Type B pancreatic cell (in vitro differentiated cells): ENCODE data around the gene RNF220. TPM values are rescaled to one million over a fixed set of nuclear protein-coding genes. Genes with fewer than 3 reads are reported as not detected.
"Not testable (repeated sequence)": the region's sequence is repeated elsewhere in the genome, so short reads cannot be mapped to it uniquely, and the experiment has no call there.

Experiments used
- DNase-seq: peaks from one replicate; pipeline ENCODE4 v3.0.0; 2021; ENCODE audit warnings: mixed read lengths; ENCODE audit not compliant: unreplicated experiment; ENCODE audit errors: extremely low spot score
- H3K27ac Mint-ChIP-seq: 2 replicates; pipeline ENCODE4 v1.8.0; 2021; ENCODE audit warnings: mild to moderate bottlenecking, mixed read lengths
- H3K27me3 Mint-ChIP-seq: 2 replicates; pipeline ENCODE4 v1.8.0; 2021; ENCODE audit warnings: mixed read lengths
- H3K36me3 Mint-ChIP-seq: 2 replicates; pipeline ENCODE4 v1.8.0; 2021; ENCODE audit warnings: mixed read lengths
- H3K4me1 Mint-ChIP-seq: one replicate; pipeline ENCODE4 v1.8.0; 2021; ENCODE audit warnings: mixed read lengths; ENCODE audit not compliant: unreplicated experiment
- H3K4me3 Mint-ChIP-seq: 2 replicates; pipeline ENCODE4 v1.8.0; 2021; ENCODE audit warnings: mild to moderate bottlenecking, mixed read lengths
- H3K9me3 Mint-ChIP-seq: 2 replicates; pipeline ENCODE4 v1.8.0; 2021; ENCODE audit warnings: mixed read lengths
- CTCF ChIP-seq: fragments of 200-600 bp; sonication (generic); conservative IDR thresholded peaks from 2 replicates; pipeline ENCODE4 v1.5.0; 2021; ENCODE audit warnings: antibody characterized with exemption, mild to moderate bottlenecking
- microRNA-seq: library from miRNA; unstranded; fragments of <30 nt; microRNA quantifications from one replicate; pipeline ENCODE4, GENCODE V29; 2020
- total RNA-seq: library from RNA; stranded (reverse); gene quantifications from 2 replicates; pipeline ENCODE4 v1.2.1, GENCODE V29; 2021; ENCODE audit warnings: low replicate concordance

The RNF220 gene
- total RNA-seq, 1 donor from 2014 or later: 87.1 TPM

GRCh38 chr1:44696789-44697345, 291.8 kb downstream of the RNF220 start:
- H3K36me3 Mint-ChIP-seq: peaks cover 3% of the 10 kb centered on the region
- no peaks in the 10 kb centered on the region for H3K9me3 Mint-ChIP-seq
- H3K27ac Mint-ChIP-seq: no peak overlapping the region
- H3K27me3 Mint-ChIP-seq: peaks cover 3% of the 10 kb centered on the region
- no peak overlapping the region for H3K4me3 Mint-ChIP-seq
- no peak for TF ChIP-seq CTCF
- H3K4me1 Mint-ChIP-seq: peaks cover 6% of the 10 kb centered on the region
- no peak for DNase-seq

- Mint-ChIP-seq H3K4me3 (no peak overlapping the region), H3K36me3 (peaks cover 3% of the 10 kb centered on the region)
These were observed 293.1 kb downstream of the RNF220 start for GRCh38 chr1:44698138-44698537.

GRCh38 chr1:44699375-44699774, 294.3 kb downstream of the RNF220 start:
- H3K27ac Mint-ChIP-seq, H3K36me3 Mint-ChIP-seq, H3K9me3 Mint-ChIP-seq, H3K27me3 Mint-ChIP-seq, H3K4me1 Mint-ChIP-seq, H3K4me3 Mint-ChIP-seq, DNase-seq: not testable (repeated sequence)

More at GRCh38 chr1:44698138-44698537, 293.1 kb downstream of the RNF220 start:
- no peak for DNase-seq
- H3K27ac Mint-ChIP-seq: peak overlapping the region; percentile 81
- no peaks in the 10 kb centered on the region for H3K9me3 Mint-ChIP-seq
- TF ChIP-seq CTCF: no peak
- H3K4me1 Mint-ChIP-seq: peaks cover 6% of the 10 kb centered on the region
- H3K27me3 Mint-ChIP-seq: peaks cover 3% of the 10 kb centered on the region

GRCh38 chr1:44700573-44700972, 295.5 kb downstream of the RNF220 start:
- TF ChIP-seq CTCF: no peak
- H3K27me3 Mint-ChIP-seq: peaks cover 3% of the 10 kb centered on the region
- H3K9me3 Mint-ChIP-seq: no peaks in the 10 kb centered on the region
- H3K4me3 Mint-ChIP-seq: no peak overlapping the region
- peaks cover 3% of the 10 kb centered on the region for H3K36me3 Mint-ChIP-seq
- no peak for DNase-seq
- peaks cover 6% of the 10 kb centered on the region for H3K4me1 Mint-ChIP-seq
- H3K27ac Mint-ChIP-seq: no peak overlapping the region

- Mint-ChIP-seq H3K4me1 (peaks cover 6% of the 10 kb centered on the region), H3K9me3 (no peaks in the 10 kb centered on the region), H3K27me3 (peaks cover 9% of the 10 kb centered on the region), H3K4me3 (no peak overlapping the region), H3K27ac (no peak overlapping the region), H3K36me3 (peaks cover 3% of the 10 kb centered on the region)
- no peak for TF ChIP-seq CTCF
- DNase-seq: no peak
These were observed 296.1 kb downstream of the RNF220 start for GRCh38 chr1:44701141-44701573.

Small RNA genes within 50 kb of the gene (microRNA-seq; reads per million reads assigned to microRNA genes)
- gene MIR5584: not detected

Other genes with a start within 250 kb of the RNF220 start
- gene DMAP1, start 191.8 kb upstream of the RNF220 start, total RNA-seq: 45.7 and 54.6 TPM in 2 replicates
- 54.7 and 72.7 TPM in 2 replicates for gene ERI3, start 50.0 kb upstream of the RNF220 start, total RNA-seq